H1 (cell line): ENCODE data around the gene SELENOF. TPM values are rescaled to one million over a fixed set of nuclear protein-coding genes. Genes with fewer than 3 reads are reported as not detected.

Experiments
- CTBP2 ChIP-seq: IDR thresholded peaks from 2 replicates; pipeline ENCODE4 v1.7.0; 2011; ENCODE audit warnings: borderline replicate concordance, mild to moderate bottlenecking, moderate library complexity, mixed read lengths, low read length; ENCODE audit not compliant: insufficient read depth, insufficient read length
- RNF2 ChIP-seq: fragments of 200-900, 300-1000 bp; sonication (generic); IDR thresholded peaks from 2 replicates; pipeline ENCODE4 v1.7.1; 2016; ENCODE audit warnings: borderline replicate concordance, low read depth, mild to moderate bottlenecking, antibody characterized with exemption, low read length; ENCODE audit not compliant: poor library complexity, severe bottlenecking; ENCODE audit errors: missing control alignments
- polyA plus RNA-seq, 7 experiments: library from polyadenylated mRNA; depleted of rRNA in 3 of 7; stranded (reverse) in 5 of 7; unstranded in 2 of 7; fragments of >200 nt in 5 of 7; fragments of 200-250 nt in 2 of 7; gene quantifications; 1 replicate in 5 of 7; 2 replicates in 1 of 7; 4 replicates in 1 of 7; pipeline versions ENCODE4 v1.2.1 to v1.2.3, GENCODE V29; 2011 to 2013; ENCODE audit warnings: missing spikeins in 2 of 7, mixed read lengths in 2 of 7
- total RNA-seq: library from RNA; stranded (reverse); fragmentation: NEBNext Ultra II Directional; extraction: Animal tissue kit (Norgen Biotek cat#: 25700); gene quantifications from 2 replicates; pipeline ENCODE4 v1.2.1, GENCODE V29; 2021

The SELENOF gene
- total and polyA plus RNA-seq, 2 of the 8 experiments (the other 6 are each of a cell fraction or from before 2014, with no cell fraction given) = 70.7 to 163 TPM

GRCh38 chr1:86828024-86828423, 85.9 kb downstream of the SELENOF start (continued):
- TF ChIP-seq RNF2 (no peak), CTBP2 (no peak)
